Ovary (tissue), 3 donors: ENCODE results near the gene ATRNL1.

Experiments
- CTCF ChIP-seq, 3 donors: fragments of 450-650 bp in 2 of 3; fragments of 200-600 bp in 1 of 3; IDR thresholded peaks; one replicate each; pipeline versions ENCODE4 v1.5.1 to v1.8.0; 2016 to 2022; ENCODE audit warnings: antibody characterized with exemption in 3 of 3, mild to moderate bottlenecking in 1 of 3
- POLR2A ChIP-seq: fragments of 450-650 bp; IDR thresholded peaks from one replicate; pipeline ENCODE4 v1.6.1; 2017; ENCODE audit warnings: antibody characterized with exemption, mild to moderate bottlenecking, moderate library complexity
- donor health status: DM: no; HTN: no; CAD: no.

- TF ChIP-seq CTCF (IDR thresholded peaks at IDR 0.05), result no peak
- no peak for TF ChIP-seq POLR2A
These were observed 581.3 kb downstream of the ATRNL1 start for GRCh38 chr10:115674496-115674895.
